Effector CD8-positive, alpha-beta T cell (primary cell): Measurements from ENCODE around the gene MID1.

Experiments
- DNase-seq: peaks from one replicate; lab custom pipeline; 2025; lab: John Stamatoyannopoulos, UW

The MID1 gene

GRCh38 chrX:10529344-10529743, 91.0 kb downstream of the MID1 start:
- no peak for DNase-seq

GRCh38 chrX:10526451-10526850, 93.9 kb downstream of the MID1 start:
- no peak for DNase-seq

- DNase-seq = no peak
Measured at GRCh38 chrX:10525381-10526120, 94.8 kb downstream of the MID1 start.

- DNase-seq = no peak
Measured at GRCh38 chrX:10524578-10524977, 95.8 kb downstream of the MID1 start.

- DNase-seq = no peak
Measured at GRCh38 chrX:10519761-10520160, 100.6 kb downstream of the MID1 start.

GRCh38 chrX:10519278-10519677, 101.1 kb downstream of the MID1 start:
- DNase-seq = no peak

- DNase-seq = no peak
Measured at GRCh38 chrX:10518073-10518472, 102.3 kb downstream of the MID1 start.

GRCh38 chrX:10516781-10517322, 103.5 kb downstream of the MID1 start:
- no peak for DNase-seq

- no peak for DNase-seq
Measured at GRCh38 chrX:10514891-10515290, 105.5 kb downstream of the MID1 start.

- no peak for DNase-seq
Measured at GRCh38 chrX:10513974-10514373, 106.4 kb downstream of the MID1 start.

- DNase-seq = no peak
Measured at GRCh38 chrX:10512741-10513140, 107.6 kb downstream of the MID1 start.

- DNase-seq = no peak
Measured at GRCh38 chrX:10512258-10512657, 108.1 kb downstream of the MID1 start.

- DNase-seq = no peak
Measured at GRCh38 chrX:10509397-10509796, 111.0 kb downstream of the MID1 start.

GRCh38 chrX:10508891-10509290, 111.5 kb downstream of the MID1 start:
- DNase-seq = no peak

GRCh38 chrX:10507876-10508275, 112.5 kb downstream of the MID1 start:
- DNase-seq = no peak

- no peak for DNase-seq
Measured at GRCh38 chrX:10507181-10507580, 113.2 kb downstream of the MID1 start.

GRCh38 chrX:10506781-10507180, 113.6 kb downstream of the MID1 start:
- no peak for DNase-seq

- DNase-seq = no peak
Measured at GRCh38 chrX:10505726-10506125, 114.7 kb downstream of the MID1 start.

GRCh38 chrX:10502961-10503360, 117.4 kb downstream of the MID1 start:
- no peak for DNase-seq

- no peak for DNase-seq
Measured at GRCh38 chrX:10501611-10502010, 118.8 kb downstream of the MID1 start.

GRCh38 chrX:10496345-10496965, 123.9 kb downstream of the MID1 start:
- DNase-seq = no peak

- DNase-seq = no peak
Measured at GRCh38 chrX:10495677-10496076, 124.7 kb downstream of the MID1 start.

- no peak for DNase-seq
Measured at GRCh38 chrX:10492250-10492649, 128.1 kb downstream of the MID1 start.
